GM12878 (cell line): Measurements from ENCODE around the gene RGS2. TPM values are rescaled to one million over a fixed set of nuclear protein-coding genes. Genes with fewer than 3 reads are reported as not detected.

Source experiments
- ATAC-seq: fragments of 200-7000 bp; cut with Tn5 transposase; 3 replicates; pipeline ENCODE4 v1.9.1; 2020; ENCODE audit warnings: mild to moderate bottlenecking, moderate library complexity
- BruUV-seq: library from RNA; stranded (reverse); fragments of 400-500 nt; replicated peaks from 2 replicates; lab custom pipeline; 2021; lab: Mats Ljungman, UMichigan
- CTCF ChIA-PET: fragments of 300-600 bp; sonication (Branson Sonifier 250); formaldehyde crosslinking; extraction: SDS; loops from one replicate; lab custom pipeline; 2021; ENCODE audit warnings: inconsistent platforms; lab: Yijun Ruan, JAX
- POLR2A ChIA-PET: fragments of 350-600 bp; formaldehyde crosslinking; extraction: SDS; loops from one replicate; lab custom pipeline; 2021; ENCODE audit warnings: inconsistent platforms; lab: Charles Lee
- RAD21 ChIA-PET: fragments of 300-600 bp; sonication (Branson Sonifier 250); formaldehyde crosslinking; loops from one replicate; lab custom pipeline; 2023; ENCODE audit warnings: antibody characterized with exemption; ENCODE audit not compliant: unreplicated experiment; lab: Charles Lee
- SMC1A ChIA-PET: fragments of 300-600 bp; sonication (Branson Sonifier 250); formaldehyde crosslinking; loops from one replicate; lab custom pipeline; 2023; ENCODE audit not compliant: unreplicated experiment, uncharacterized antibody; lab: Charles Lee
- DNase-seq: peaks from one replicate; pipeline ENCODE4 v3.0.0-alpha.2; 2011; ENCODE audit warnings: low read depth, low spot score
- FAIRE-seq: peaks from 3 replicates; lab custom pipeline; 2011; peaks lifted over from hg19 to GRCh38; lab: Jason Lieb, UNC
- H2AFZ ChIP-seq: 2 replicates; pipeline ENCODE4 v1.6.0; 2011; ENCODE audit warnings: low read depth, low read length, control low read depth; ENCODE audit not compliant: control insufficient read depth
- H3K27ac ChIP-seq: 2 replicates; pipeline ENCODE4 v1.5.1; 2011; ENCODE audit warnings: control low read depth; ENCODE audit not compliant: control insufficient read depth, insufficient read depth
- H3K27me3 ChIP-seq, 2 experiments: replicated peaks in 1 of 2; 2 replicates each; pipeline versions ENCODE4 v1.6.0 to v1.6.1; 2011; ENCODE audit warnings: low read length in 1 of 2; ENCODE audit not compliant: control insufficient read depth in 2 of 2, insufficient read depth in 2 of 2
- H3K36me3 ChIP-seq, 2 experiments: 2 replicates each; pipeline ENCODE4 v1.5.1; 2011; ENCODE audit warnings: low read length in 1 of 2; ENCODE audit not compliant: control insufficient read depth in 2 of 2, insufficient read depth in 2 of 2
- H3K4me1 ChIP-seq: 2 replicates; pipeline ENCODE4 v1.6.1; 2011; ENCODE audit warnings: mild to moderate bottlenecking, low read length, moderate library complexity, mixed read lengths; ENCODE audit not compliant: control insufficient read depth, insufficient read depth
- H3K4me2 ChIP-seq: 2 replicates; pipeline ENCODE4 v1.6.0; 2011; ENCODE audit warnings: control low read depth; ENCODE audit not compliant: control insufficient read depth, insufficient read depth
- H3K4me3 ChIP-seq: fragments of 200-600 bp; sonication (generic); 2 replicates; pipeline ENCODE4 v1.5.1; 2016
- H3K79me2 ChIP-seq: 2 replicates; pipeline ENCODE4 v1.6.0; 2011; ENCODE audit warnings: low read length; ENCODE audit not compliant: control insufficient read depth, insufficient read depth
- H3K9ac ChIP-seq: 2 replicates; pipeline ENCODE4 v1.8.0; 2011; ENCODE audit warnings: low read length, control low read depth, mixed read lengths; ENCODE audit not compliant: control insufficient read depth, insufficient read depth
- H3K9me3 ChIP-seq: replicated peaks from 3 replicates; pipeline ENCODE4 v1.5.1; 2011; ENCODE audit warnings: mild to moderate bottlenecking, low read length; ENCODE audit not compliant: control insufficient read depth, insufficient read depth
- H4K20me1 ChIP-seq: 2 replicates; pipeline ENCODE4 v1.6.0; 2011; ENCODE audit not compliant: control insufficient read depth, insufficient read depth
- CEBPB ChIP-seq, 2 experiments: fragments of 150-350 bp in 1 of 2; IDR thresholded peaks; 2 replicates each; pipeline ENCODE4 v1.6.1; 2012 to 2014; ENCODE audit warnings: low read depth in 2 of 2, low read length in 2 of 2, borderline replicate concordance in 1 of 2, inconsistent platforms in 1 of 2
- EGR1 ChIP-seq, 2 experiments: IDR thresholded peaks; 1 replicate in 1 of 2; 2 replicates in 1 of 2; pipeline ENCODE4 v1.6.1; 2011 to 2012; ENCODE audit warnings: low read depth in 2 of 2, low read length in 2 of 2, borderline replicate concordance in 1 of 2, mild to moderate bottlenecking in 1 of 2, moderate library complexity in 1 of 2
- HSF1 ChIP-seq: fragments of 150-350 bp; IDR thresholded peaks from 2 replicates; pipeline ENCODE4 v1.6.1; 2014; ENCODE audit warnings: mild to moderate bottlenecking, low read depth, low read length
- NR2C2 ChIP-seq: IDR thresholded peaks from 2 replicates; pipeline ENCODE4 v1.6.1; 2011; ENCODE audit warnings: borderline replicate concordance, low read depth; ENCODE audit not compliant: control insufficient read depth, insufficient read length
- POLR2AphosphoS5 ChIP-seq: IDR thresholded peaks from 2 replicates; pipeline ENCODE4 v1.6.1; 2011; ENCODE audit warnings: mild to moderate bottlenecking, low read length, inconsistent platforms
- RAD21 ChIP-seq: IDR thresholded peaks from 2 replicates; pipeline ENCODE4 v1.6.1; 2011; ENCODE audit warnings: mild to moderate bottlenecking, low read depth, low read length, moderate library complexity; ENCODE audit not compliant: insufficient read depth
- TAF1 ChIP-seq: IDR thresholded peaks from 2 replicates; pipeline ENCODE4 v1.6.1; 2011; ENCODE audit warnings: mild to moderate bottlenecking, low read depth, low read length, borderline replicate concordance
- TARDBP ChIP-seq: IDR thresholded peaks from 2 replicates; pipeline ENCODE4 v1.6.1; 2016; ENCODE audit warnings: borderline replicate concordance
- TCF3 ChIP-seq: IDR thresholded peaks from 2 replicates; pipeline ENCODE4 v1.6.1; 2012; ENCODE audit warnings: low read depth, mild to moderate bottlenecking, low read length, borderline replicate concordance; ENCODE audit not compliant: insufficient read depth
- ZNF384 ChIP-seq: IDR thresholded peaks from 2 replicates; pipeline ENCODE4 v1.6.1; 2012; ENCODE audit warnings: low read depth, mild to moderate bottlenecking, low read length, improper control_type of control experiment, borderline replicate concordance
- ZNF622 ChIP-seq: fragments of 450-650 bp; IDR thresholded peaks from 2 replicates; pipeline ENCODE4 v1.6.1; 2017; ENCODE audit warnings: mild to moderate bottlenecking, inconsistent platforms
- WGBS: methylation state at CpG from one replicate; pipeline ENCODE4 v1.1.6; 2016; ENCODE audit warnings: low lambda C conversion rate; ENCODE audit not compliant: insufficient replicate concordance, insufficient coverage; ENCODE audit errors: missing lambda C conversion rate; 5-methylcytosine and 5-hydroxymethylcytosine counted together
- in situ Hi-C: fragments of 300-500 bp; cut with MboI; formaldehyde crosslinking; loops from 9 replicates; pipeline ENCODE4 v1.14.3; 2018; ENCODE audit warnings: mixed read lengths
- intact Hi-C: fragments of 100-400 bp; cut with micrococcal nuclease; formaldehyde crosslinking; loops from one replicate; pipeline ENCODE4 v1.14.2; 2022; ENCODE audit not compliant: unreplicated experiment
- polyA plus RNA-seq, 11 experiments: library from polyadenylated mRNA; depleted of rRNA in 4 of 11; unstranded in 6 of 11; stranded (reverse) in 5 of 11; fragments of >200 nt; fragmentation: Nextera tagmentation in 4 of 11; fragmentation: Illumina TruSeq in 1 of 11; extraction: Ambion mirVana in 4 of 11; extraction: Trizol in 1 of 11; gene quantifications; 1 replicate in 1 of 11; 2 replicates in 10 of 11; pipeline versions ENCODE4 v1.2.1 to v1.2.3, GENCODE V29; 2011 to 2016; ENCODE audit warnings: inconsistent platforms in 2 of 11, missing spikeins in 2 of 11, low read depth in 1 of 11
- total RNA-seq, 4 experiments: library from RNA; depleted of rRNA in 3 of 4; stranded (reverse); fragments of >200 nt in 3 of 4; fragmentation: Illumina TruSeq in 1 of 4; extraction: Trizol in 1 of 4; gene quantifications; 2 replicates each; pipeline versions ENCODE4 v1.2.1 to v1.2.3, GENCODE V29; 2013 to 2021

The RGS2 gene
- total and polyA plus RNA-seq, 10 of the 15 experiments (the other 5 are each of a cell fraction or from before 2014, with no cell fraction given): 0.27 to 2.3 (median 0.98) TPM

- H3K27ac ChIP-seq: no peak overlapping the region
- DNase-seq (no peak), ATAC-seq (no peak), FAIRE-seq (no peak)
- ChIA-PET SMC1A (interaction anchor here (0.6 to 1.7 kb wide), 6 partner anchors 10 to 323 kb away, joined by 3 to 4 read pairs (median 3); no protein-coding TSS in a partner anchor), CTCF (interaction anchor here (0.9 to 3.1 kb wide), 5 partner anchors 8 to 139 kb away, joined by 3 to 15 read pairs (median 3); partner anchors contain the start of gene RGS2), POLR2A (interaction anchor here (0.7 kb wide), 2 partner anchors 14 to 542 kb away, joined by 3 to 4 read pairs; no protein-coding TSS in a partner anchor), RAD21 (no interaction called here)
- in situ Hi-C loops (no loop called here), intact Hi-C loops (no loop called here)
- TF ChIP-seq RAD21: no peak
- TF ChIP-seq NR2C2: no peak
- TF ChIP-seq TARDBP: no peak
- no peak for TF ChIP-seq CEBPB (IDR thresholded peaks at IDR 0.05; ENCODE audit: borderline replicate concordance in 1 of 2, low read depth in 2 of 2, low read length in 2 of 2)
- no peak for TF ChIP-seq POLR2AphosphoS5
- no peak for TF ChIP-seq ZNF622
- TF ChIP-seq TCF3: no peak
- TF ChIP-seq ZNF384: no peak
- TF ChIP-seq TAF1: no peak
- no peak for TF ChIP-seq HSF1
- TF ChIP-seq EGR1 (IDR thresholded peaks at IDR 0.05; ENCODE audit: borderline replicate concordance in 1 of 2, low read depth in 2 of 2, low read length in 2 of 2): no peak
- no peaks in the 10 kb centered on the region for H3K27me3 ChIP-seq
- no peak overlapping the region for H3K4me2 ChIP-seq
- no peak overlapping the region for H3K4me3 ChIP-seq
- no TSS peak for BruUV-seq
- no peak overlapping the region for H2AFZ ChIP-seq
- H4K20me1 ChIP-seq: no peaks in the 10 kb centered on the region
- no peak overlapping the region for H3K9ac ChIP-seq
- H3K36me3 ChIP-seq: no peaks in the 10 kb centered on the region
- H3K9me3 ChIP-seq: no peaks in the 10 kb centered on the region
- WGBS: 84% methylated on average over 1 of the region's 1 CpG
- no peaks in the 10 kb centered on the region for H3K4me1 ChIP-seq
- H3K79me2 ChIP-seq: no peaks in the 10 kb centered on the region
Measured at GRCh38 chr1:192797143-192797542, 11.7 kb upstream of the RGS2 start.
